Measurements from ENCODE around the gene ZNF629.

Gene ZNF629

GRCh38 chr16:30748634-30749445 lies 38.2 kb downstream of the ZNF629 start:
- DNase-seq (ENCODE audit: low spot score): peak; percentile 71

- DNase-seq (ENCODE audit: low spot score): peak; percentile 96
Observed at GRCh38 chr16:30747799-30748633, 39.0 kb downstream of the ZNF629 start, which contains the start of gene PHKG2. TSS of gene PHKG2 (plus strand) at chr16:30748425. CDS start at chr16:30748821, 396 bp downstream.

GRCh38 chr16:30747331-30747730 lies 39.7 kb downstream of the ZNF629 start:
- DNase-seq (ENCODE audit: low spot score): no peak

GRCh38 chr16:30746638-30747175 lies 40.3 kb downstream of the ZNF629 start:
- no peak for DNase-seq (ENCODE audit: low spot score)

GRCh38 chr16:30745082-30745481 lies 41.9 kb downstream of the ZNF629 start:
- no peak for DNase-seq (ENCODE audit: low spot score)

- no peak for DNase-seq (ENCODE audit: low spot score)
Observed at GRCh38 chr16:30744183-30744582, 42.8 kb downstream of the ZNF629 start.

GRCh38 chr16:30743716-30744115 lies 43.3 kb downstream of the ZNF629 start:
- no peak for DNase-seq (ENCODE audit: low spot score)

- DNase-seq (ENCODE audit: low spot score): no peak
Observed at GRCh38 chr16:30741461-30741914, 45.5 kb downstream of the ZNF629 start.

GRCh38 chr16:30740364-30741251 lies 46.4 kb downstream of the ZNF629 start:
- DNase-seq (ENCODE audit: low spot score): peak; percentile 80

GRCh38 chr16:30738984-30739951 lies 47.7 kb downstream of the ZNF629 start:
- no peak for DNase-seq (ENCODE audit: low spot score)

GRCh38 chr16:30737794-30738648 lies 49.0 kb downstream of the ZNF629 start:
- no peak for DNase-seq (ENCODE audit: low spot score)

GRCh38 chr16:30736995-30737793 lies 49.8 kb downstream of the ZNF629 start:
- no peak for DNase-seq (ENCODE audit: low spot score)

GRCh38 chr16:30731411-30731810 lies 55.6 kb downstream of the ZNF629 start:
- DNase-seq (ENCODE audit: low spot score): no peak

- no peak for DNase-seq (ENCODE audit: low spot score)
Observed at GRCh38 chr16:30728899-30729672, 57.9 kb downstream of the ZNF629 start.

Measured in iPS-NIHi11 (cell line).